ENCODE results near the gene PCDH15.

PCDH15 gene

GRCh38 chr10:54749623-54750022 is 51.4 kb downstream of the PCDH15 start:
- no peak overlapping the region for H3K4me3 Mint-ChIP-seq
- ATAC-seq (no peak), DNase-seq (no peak)
- peaks cover 0 to 13% of the 10 kb centered on the region in 2 donors for H3K9me3 Mint-ChIP-seq
- no peak overlapping the region for H3K27ac Mint-ChIP-seq
- H3K27me3 Mint-ChIP-seq = no peaks in the 10 kb centered on the region
- no peaks in the 10 kb centered on the region for H3K4me1 Mint-ChIP-seq

- no peaks in the 10 kb centered on the region for H3K27me3 Mint-ChIP-seq
- ATAC-seq (no peak), DNase-seq (no peak)
- H3K4me3 Mint-ChIP-seq = no peak overlapping the region
- peaks cover 3 to 7% of the 10 kb centered on the region in 2 donors for H3K9me3 Mint-ChIP-seq
- H3K27ac Mint-ChIP-seq = no peak overlapping the region
- no peaks in the 10 kb centered on the region for H3K4me1 Mint-ChIP-seq
Measured at GRCh38 chr10:54745436-54745835, 55.6 kb downstream of the PCDH15 start.

- Mint-ChIP-seq H3K27me3 (no peaks in the 10 kb centered on the region), H3K9me3 (peaks cover 9 to 22% of the 10 kb centered on the region in 2 donors), H3K27ac (no peak overlapping the region), H3K4me1 (no peaks in the 10 kb centered on the region), H3K4me3 (no peak overlapping the region)
- DNase-seq = no peak
- no peak for ATAC-seq
Measured at GRCh38 chr10:54742416-54742815, 58.6 kb downstream of the PCDH15 start.

- DNase-seq (no peak), ATAC-seq (no peak)
- Mint-ChIP-seq H3K27ac (no peak overlapping the region), H3K4me1 (no peaks in the 10 kb centered on the region), H3K9me3 (peaks cover 7 to 16% of the 10 kb centered on the region in 2 donors), H3K27me3 (no peaks in the 10 kb centered on the region), H3K4me3 (no peak overlapping the region)
Measured at GRCh38 chr10:54728511-54728910, 72.5 kb downstream of the PCDH15 start.

- Mint-ChIP-seq H3K9me3 (peaks cover 2 to 9% of the 10 kb centered on the region in 2 donors), H3K4me1 (no peaks in the 10 kb centered on the region), H3K27ac (no peak overlapping the region), H3K27me3 (no peaks in the 10 kb centered on the region), H3K4me3 (no peak overlapping the region)
- ATAC-seq = no peak
- DNase-seq = no peak
Measured at GRCh38 chr10:54722075-54722474, 79.0 kb downstream of the PCDH15 start.

- no peak overlapping the region for H3K27ac Mint-ChIP-seq
- no peak overlapping the region for H3K4me3 Mint-ChIP-seq
- H3K27me3 Mint-ChIP-seq = no peaks in the 10 kb centered on the region
- no peak for ATAC-seq
- H3K9me3 Mint-ChIP-seq = peaks cover 0 to 4% of the 10 kb centered on the region in 2 donors
- no peak for DNase-seq
- no peaks in the 10 kb centered on the region for H3K4me1 Mint-ChIP-seq
Measured at GRCh38 chr10:54710918-54711317, 90.1 kb downstream of the PCDH15 start.

- H3K27ac Mint-ChIP-seq = no peak overlapping the region
- DNase-seq (no peak), ATAC-seq (no peak)
- no peaks in the 10 kb centered on the region for H3K27me3 Mint-ChIP-seq
- no peaks in the 10 kb centered on the region for H3K9me3 Mint-ChIP-seq
- H3K4me3 Mint-ChIP-seq = no peak overlapping the region
- H3K4me1 Mint-ChIP-seq = no peaks in the 10 kb centered on the region
Measured at GRCh38 chr10:54708591-54708990, 92.4 kb downstream of the PCDH15 start.

- ATAC-seq (no peak), DNase-seq (no peak)
- Mint-ChIP-seq H3K27ac (no peak overlapping the region), H3K27me3 (no peaks in the 10 kb centered on the region), H3K9me3 (peaks cover 2 to 4% of the 10 kb centered on the region in 2 donors), H3K4me1 (no peaks in the 10 kb centered on the region), H3K4me3 (no peak overlapping the region)
Measured at GRCh38 chr10:54708021-54708420, 93.0 kb downstream of the PCDH15 start.

- DNase-seq (no peak), ATAC-seq (no peak)
- Mint-ChIP-seq H3K9me3 (peaks cover 25 to 27% of the 10 kb centered on the region in 2 donors), H3K27me3 (no peaks in the 10 kb centered on the region), H3K4me3 (no peak overlapping the region), H3K4me1 (no peaks in the 10 kb centered on the region), H3K27ac (no peak overlapping the region)
Measured at GRCh38 chr10:54702583-54703485, 98.2 kb downstream of the PCDH15 start.

- no peaks in the 10 kb centered on the region for H3K27me3 Mint-ChIP-seq
Measured at GRCh38 chr10:54691331-54691730, 109.7 kb downstream of the PCDH15 start.

GRCh38 chr10:54682554-54682953 is 118.5 kb downstream of the PCDH15 start:
- H3K9me3 Mint-ChIP-seq = peaks cover 2 to 17% of the 10 kb centered on the region in 2 donors
- no peaks in the 10 kb centered on the region for H3K4me1 Mint-ChIP-seq
- DNase-seq (no peak), ATAC-seq (no peak)
- no peak overlapping the region for H3K27ac Mint-ChIP-seq
- no peak overlapping the region for H3K4me3 Mint-ChIP-seq
- no peaks in the 10 kb centered on the region for H3K27me3 Mint-ChIP-seq

More at GRCh38 chr10:54691331-54691730, 109.7 kb downstream of the PCDH15 start:
- Mint-ChIP-seq H3K4me3 (no peak overlapping the region), H3K4me1 (no peaks in the 10 kb centered on the region), H3K27ac (no peak overlapping the region), H3K9me3 (peaks cover 6 to 9% of the 10 kb centered on the region in 2 donors)
- DNase-seq (no peak), ATAC-seq (no peak)

- no peaks in the 10 kb centered on the region for H3K27me3 Mint-ChIP-seq
- no peak overlapping the region for H3K4me3 Mint-ChIP-seq
- H3K4me1 Mint-ChIP-seq = no peaks in the 10 kb centered on the region
- DNase-seq (no peak), ATAC-seq (no peak)
- no peak overlapping the region for H3K27ac Mint-ChIP-seq
- H3K9me3 Mint-ChIP-seq = peaks cover 7 to 21% of the 10 kb centered on the region in 2 donors
Measured at GRCh38 chr10:54681136-54681535, 119.9 kb downstream of the PCDH15 start.

- no peaks in the 10 kb centered on the region for H3K9me3 Mint-ChIP-seq
- no peaks in the 10 kb centered on the region for H3K4me1 Mint-ChIP-seq
- no peak for ATAC-seq
- no peak for DNase-seq
- H3K4me3 Mint-ChIP-seq = no peak overlapping the region
- no peaks in the 10 kb centered on the region for H3K27me3 Mint-ChIP-seq
- no peak overlapping the region for H3K27ac Mint-ChIP-seq
Measured at GRCh38 chr10:54667136-54667535, 133.9 kb downstream of the PCDH15 start.

GRCh38 chr10:54666192-54666591 is 134.8 kb downstream of the PCDH15 start:
- DNase-seq (no peak), ATAC-seq (no peak)
- H3K4me1 Mint-ChIP-seq = no peaks in the 10 kb centered on the region
- no peak overlapping the region for H3K4me3 Mint-ChIP-seq
- H3K9me3 Mint-ChIP-seq = no peaks in the 10 kb centered on the region
- no peaks in the 10 kb centered on the region for H3K27me3 Mint-ChIP-seq
- no peak overlapping the region for H3K27ac Mint-ChIP-seq

GRCh38 chr10:54665095-54665494 is 135.9 kb downstream of the PCDH15 start:
- H3K4me3 Mint-ChIP-seq = no peak overlapping the region
- no peaks in the 10 kb centered on the region for H3K9me3 Mint-ChIP-seq
- no peak for DNase-seq
- H3K4me1 Mint-ChIP-seq = no peaks in the 10 kb centered on the region
- H3K27ac Mint-ChIP-seq = no peak overlapping the region
- H3K27me3 Mint-ChIP-seq = no peaks in the 10 kb centered on the region
- ATAC-seq = no peak

- H3K9me3 Mint-ChIP-seq = peaks cover 0 to 7% of the 10 kb centered on the region in 2 donors
- no peak for ATAC-seq
- no peaks in the 10 kb centered on the region for H3K27me3 Mint-ChIP-seq
- no peak overlapping the region for H3K27ac Mint-ChIP-seq
- no peaks in the 10 kb centered on the region for H3K4me1 Mint-ChIP-seq
- no peak overlapping the region for H3K4me3 Mint-ChIP-seq
- no peak for DNase-seq
Measured at GRCh38 chr10:54660397-54660796, 140.6 kb downstream of the PCDH15 start.

Data from stimulated activated naive CD8-positive, alpha-beta T cell treated with anti-CD3 and anti-CD28 coated beads, Interleukin-15, amount 100 ng/mL, for 72 hours (primary cell).